Large intestine (tissue), 12 donors: Measurements from ENCODE around the gene DNA2. TPM values are rescaled to one million over a fixed set of nuclear protein-coding genes. Genes with fewer than 3 reads are reported as not detected.
"Not testable (repeated sequence)": the region's sequence is repeated elsewhere in the genome, so short reads cannot be mapped to it uniquely, and the experiment has no call there.

Experiments used
- DNase-seq, 2 donors: peaks; one replicate each; pipeline versions ENCODE4 v3.0.0 to v3.0.0-alpha.2; 2013
- H3K27ac ChIP-seq: one replicate; pipeline ENCODE4 v1.5.1; 2013; ENCODE audit warnings: low read length
- H3K27me3 ChIP-seq: 2 replicates; pipeline ENCODE4 v1.6.1; 2013; ENCODE audit warnings: low read length; ENCODE audit not compliant: control insufficient read depth, insufficient read depth
- H3K36me3 ChIP-seq: 2 replicates; pipeline ENCODE4 v1.6.1; 2013; ENCODE audit warnings: low read length; ENCODE audit not compliant: control insufficient read depth, insufficient read depth
- H3K4me1 ChIP-seq: one replicate; pipeline ENCODE4 v1.6.1; 2013; ENCODE audit warnings: low read length; ENCODE audit not compliant: control insufficient read depth, insufficient read depth
- H3K4me3 ChIP-seq: one replicate; pipeline ENCODE4 v1.5.1; 2013; ENCODE audit warnings: low read length
- H3K9me3 ChIP-seq: one replicate; pipeline ENCODE4 v1.6.1; 2013; ENCODE audit warnings: mild to moderate bottlenecking, low read depth, low read length, moderate library complexity; ENCODE audit not compliant: control insufficient read depth
- WGBS: methylation state at CpG from one replicate; pipeline ENCODE4 v1.1.5; 2013; ENCODE audit warnings: low lambda C conversion rate; ENCODE audit not compliant: insufficient coverage; 5-methylcytosine and 5-hydroxymethylcytosine counted together
- long read RNA-seq, 11 donors: transcript quantifications; one replicate each; lab custom pipeline, GENCODE V29; 2026
- polyA plus RNA-seq: library from polyadenylated mRNA; unstranded; fragments of 120-200 nt; gene quantifications from one replicate; pipeline ENCODE4 v1.2.1, GENCODE V29; 2013

DNA2 gene, protein sequence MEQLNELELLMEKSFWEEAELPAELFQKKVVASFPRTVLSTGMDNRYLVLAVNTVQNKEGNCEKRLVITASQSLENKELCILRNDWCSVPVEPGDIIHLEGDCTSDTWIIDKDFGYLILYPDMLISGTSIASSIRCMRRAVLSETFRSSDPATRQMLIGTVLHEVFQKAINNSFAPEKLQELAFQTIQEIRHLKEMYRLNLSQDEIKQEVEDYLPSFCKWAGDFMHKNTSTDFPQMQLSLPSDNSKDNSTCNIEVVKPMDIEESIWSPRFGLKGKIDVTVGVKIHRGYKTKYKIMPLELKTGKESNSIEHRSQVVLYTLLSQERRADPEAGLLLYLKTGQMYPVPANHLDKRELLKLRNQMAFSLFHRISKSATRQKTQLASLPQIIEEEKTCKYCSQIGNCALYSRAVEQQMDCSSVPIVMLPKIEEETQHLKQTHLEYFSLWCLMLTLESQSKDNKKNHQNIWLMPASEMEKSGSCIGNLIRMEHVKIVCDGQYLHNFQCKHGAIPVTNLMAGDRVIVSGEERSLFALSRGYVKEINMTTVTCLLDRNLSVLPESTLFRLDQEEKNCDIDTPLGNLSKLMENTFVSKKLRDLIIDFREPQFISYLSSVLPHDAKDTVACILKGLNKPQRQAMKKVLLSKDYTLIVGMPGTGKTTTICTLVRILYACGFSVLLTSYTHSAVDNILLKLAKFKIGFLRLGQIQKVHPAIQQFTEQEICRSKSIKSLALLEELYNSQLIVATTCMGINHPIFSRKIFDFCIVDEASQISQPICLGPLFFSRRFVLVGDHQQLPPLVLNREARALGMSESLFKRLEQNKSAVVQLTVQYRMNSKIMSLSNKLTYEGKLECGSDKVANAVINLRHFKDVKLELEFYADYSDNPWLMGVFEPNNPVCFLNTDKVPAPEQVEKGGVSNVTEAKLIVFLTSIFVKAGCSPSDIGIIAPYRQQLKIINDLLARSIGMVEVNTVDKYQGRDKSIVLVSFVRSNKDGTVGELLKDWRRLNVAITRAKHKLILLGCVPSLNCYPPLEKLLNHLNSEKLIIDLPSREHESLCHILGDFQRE
- polyA plus RNA-seq = 7.9 TPM
- long read RNA-seq, donor 1 = 0 reads
- long read RNA-seq, donor 2 = 0 reads
- long read RNA-seq, donor 3 = 0 reads
- long read RNA-seq, donor 4 = 0 reads
- long read RNA-seq, donor 5 = 0 reads
- long read RNA-seq, donor 6 = 0 reads
- long read RNA-seq, donor 7 = 0 reads
- long read RNA-seq, donor 8, full-length matches to known transcripts = 1 of 1 reads
- long read RNA-seq, donor 8, partial matches to known transcripts = 0 of 1 reads
- long read RNA-seq, donor 8, other reads (novel, unspliced or antisense) = 0 of 1 reads
- long read RNA-seq, donor 9 = 0 reads
- long read RNA-seq, donor 10 = 0 reads
- long read RNA-seq, donor 11, full-length matches to known transcripts = 1 of 1 reads
- long read RNA-seq, donor 11, partial matches to known transcripts = 0 of 1 reads
- long read RNA-seq, donor 11, other reads (novel, unspliced or antisense) = 0 of 1 reads

DNA sequence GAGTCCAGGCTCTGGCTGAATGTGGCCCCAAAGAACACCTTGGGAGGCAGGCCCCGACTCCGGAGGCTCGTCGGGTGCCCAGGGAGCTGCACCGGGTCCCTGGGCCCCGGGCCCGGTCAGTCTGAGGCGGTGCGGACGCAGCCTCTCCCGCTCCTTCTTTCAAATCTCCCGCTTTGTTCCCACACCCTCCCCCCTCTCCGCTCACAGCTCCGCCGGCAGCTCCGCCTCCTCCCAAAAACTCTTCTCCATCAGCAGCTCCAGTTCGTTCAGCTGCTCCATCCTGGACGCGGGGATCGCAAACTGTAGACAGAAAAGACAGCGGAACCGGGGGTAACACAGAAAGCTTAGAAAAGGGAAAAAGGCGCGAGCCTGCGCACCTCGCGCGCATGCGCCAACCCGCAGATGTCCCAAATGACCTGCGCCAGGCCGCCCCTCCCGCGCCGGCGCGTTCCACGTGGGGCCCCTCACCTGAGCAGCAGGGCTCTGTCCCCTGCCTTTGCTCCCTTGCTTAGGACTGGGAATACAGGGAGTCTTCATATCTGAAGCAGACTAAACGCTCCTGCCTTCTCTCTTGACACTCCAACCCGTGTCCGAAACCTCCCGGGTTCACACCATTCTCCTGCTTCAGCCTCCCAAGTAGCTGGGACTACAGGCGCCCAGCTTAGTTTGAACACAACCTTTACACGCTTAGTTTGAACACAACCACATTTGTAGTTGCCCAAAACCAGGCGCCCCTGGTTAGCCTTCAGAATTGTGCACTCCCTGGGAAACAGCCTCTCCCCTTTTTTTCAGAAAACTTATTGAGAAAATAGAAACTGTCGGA is at the start of gene DNA2:
Gene DNA2, minus strand, starts transcription at position 388 of the 823 bp plus-strand sequence. Its CDS starts 109 bp downstream, at position 279.
- no peaks in the 10 kb centered on the region for H3K9me3 ChIP-seq
- H3K4me3 ChIP-seq = peak within 1 kb of the TSS; percentile 83
- no peaks in the 10 kb centered on the region for H3K27me3 ChIP-seq
- peak within 1 kb of the TSS; percentile 51 for H3K27ac ChIP-seq
- no CpG with 5 or more reads among the region's 46 CpGs for WGBS
- peaks cover 10% of the 10 kb centered on the region for H3K36me3 ChIP-seq
- H3K4me1 ChIP-seq = no peaks in the 10 kb centered on the region
- peak; percentile 71 to 81 for DNase-seq

- not testable (repeated sequence) for H3K36me3 ChIP-seq, DNase-seq, H3K4me3 ChIP-seq, H3K27me3 ChIP-seq, H3K27ac ChIP-seq, H3K9me3 ChIP-seq
- 98% methylated on average over 6 of the region's 11 CpGs for WGBS
- peaks cover 11% of the 10 kb centered on the region for H3K4me1 ChIP-seq
Observed at GRCh38 chr10:68518609-68519008, 46.8 kb upstream of the DNA2 start.

GRCh38 chr10:68517188-68517587 is 45.4 kb upstream of the DNA2 start:
- no peaks in the 10 kb centered on the region for H3K27me3 ChIP-seq
- H3K27ac ChIP-seq = peak overlapping the region; percentile 69
- H3K4me1 ChIP-seq = peaks cover 11% of the 10 kb centered on the region
- peaks cover 7% of the 10 kb centered on the region for H3K36me3 ChIP-seq
- H3K4me3 ChIP-seq = no peak overlapping the region
- peak; percentile 65 to 79 for DNase-seq
- H3K9me3 ChIP-seq = no peaks in the 10 kb centered on the region
- 33% methylated on average over 1 of the region's 5 CpGs for WGBS

DNA sequence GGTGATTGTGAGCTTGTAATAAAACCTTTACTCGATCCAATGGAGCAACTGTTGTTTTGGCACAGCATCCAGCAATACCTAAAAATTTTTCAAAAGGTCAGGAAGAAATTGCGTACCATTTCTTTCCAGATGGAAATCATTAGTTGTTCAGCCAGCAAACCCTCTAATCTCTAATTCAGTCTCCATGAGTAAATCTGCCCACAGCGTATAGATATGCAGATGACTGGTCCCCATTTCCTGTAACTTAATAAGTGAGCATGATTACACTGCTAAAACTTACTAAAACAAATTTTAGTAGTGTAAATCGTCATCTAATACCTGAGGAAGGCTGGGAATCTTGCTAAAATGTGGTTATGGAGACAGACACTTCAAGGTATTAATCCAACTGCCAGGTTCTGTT is 45.0 kb upstream of the DNA2 start:
- no peak for DNase-seq
- peaks cover 9% of the 10 kb centered on the region for H3K36me3 ChIP-seq
- WGBS = 40% methylated on average over 2 of the region's 4 CpGs
- H3K4me1 ChIP-seq = peaks cover 11% of the 10 kb centered on the region
- H3K27ac ChIP-seq = peak overlapping the region; percentile 69
- H3K27me3 ChIP-seq = no peaks in the 10 kb centered on the region
- H3K4me3 ChIP-seq = no peak overlapping the region
- no peaks in the 10 kb centered on the region for H3K9me3 ChIP-seq

GRCh38 chr10:68516216-68516615 is 44.4 kb upstream of the DNA2 start:
- not testable (repeated sequence) for H3K4me3 ChIP-seq, DNase-seq, H3K9me3 ChIP-seq, H3K27me3 ChIP-seq, H3K36me3 ChIP-seq, H3K27ac ChIP-seq
- peaks cover 11% of the 10 kb centered on the region for H3K4me1 ChIP-seq
- no CpG with 5 or more reads among the region's 2 CpGs for WGBS

- no peak for DNase-seq
- Histone ChIP-seq H3K4me1 (peaks cover 5% of the 10 kb centered on the region), H3K9me3 (no peaks in the 10 kb centered on the region), H3K27me3 (no peaks in the 10 kb centered on the region), H3K4me3 (no peak overlapping the region), H3K27ac (no peak overlapping the region), H3K36me3 (peaks cover 10% of the 10 kb centered on the region)
- WGBS = 100% methylated on average over 1 of the region's 6 CpGs
Observed at GRCh38 chr10:68508090-68508489, 36.3 kb upstream of the DNA2 start.

DNA sequence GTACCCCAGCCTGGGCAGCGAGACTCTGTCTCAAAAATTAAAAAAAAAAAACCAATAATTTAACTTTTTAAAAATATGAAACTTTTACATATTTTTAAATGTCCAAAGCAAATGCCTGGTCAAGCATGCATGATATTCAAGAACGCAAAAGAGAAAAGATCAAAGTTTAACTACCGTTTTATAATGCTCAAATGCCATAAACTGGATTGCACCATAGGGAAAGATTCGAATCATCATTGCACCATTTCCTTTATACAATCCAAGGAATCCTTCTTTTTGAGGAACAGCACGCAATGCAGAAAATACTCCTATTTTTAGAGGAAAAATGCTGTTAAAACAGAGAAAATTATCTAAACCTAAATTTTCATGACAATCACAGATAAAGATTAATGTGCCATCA is 34.6 kb upstream of the DNA2 start:
- 44% methylated on average over 1 of the region's 5 CpGs for WGBS
- no peaks in the 10 kb centered on the region for H3K27me3 ChIP-seq
- peaks cover 15% of the 10 kb centered on the region for H3K36me3 ChIP-seq
- peak; percentile 44 to 78 for DNase-seq
- no peak overlapping the region for H3K4me3 ChIP-seq
- H3K4me1 ChIP-seq = peaks cover 5% of the 10 kb centered on the region
- H3K27ac ChIP-seq = peak overlapping the region; percentile 47
- H3K9me3 ChIP-seq = no peaks in the 10 kb centered on the region

DNA sequence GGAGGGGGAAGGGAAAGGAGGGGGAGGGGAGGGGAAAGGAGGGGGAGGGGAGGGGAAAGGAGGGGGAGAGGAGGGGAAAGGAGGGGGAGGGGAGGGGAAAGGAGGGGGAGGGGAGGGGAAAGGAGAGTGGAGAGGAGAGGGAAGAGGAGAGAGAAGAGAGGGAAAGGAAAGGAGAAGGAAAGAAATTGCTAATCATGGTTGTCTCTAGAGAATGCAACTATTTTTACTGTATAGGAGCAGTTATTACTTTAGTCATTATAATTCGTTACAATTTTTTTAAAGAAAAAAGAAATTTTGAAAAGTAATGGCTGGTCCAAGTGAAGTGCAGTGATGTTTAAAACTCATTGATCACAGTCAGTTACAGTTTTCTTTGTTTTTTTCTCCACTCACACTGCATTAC is 31.1 kb upstream of the DNA2 start:
- WGBS = 100% methylated on average over 1 of the region's 1 CpG
- Histone ChIP-seq H3K36me3 (peaks cover 41% of the 10 kb centered on the region), H3K27ac (no peak overlapping the region), H3K4me1 (peaks cover 5% of the 10 kb centered on the region), H3K4me3 (no peak overlapping the region), H3K9me3 (no peaks in the 10 kb centered on the region), H3K27me3 (no peaks in the 10 kb centered on the region)
- DNase-seq = no peak

GRCh38 chr10:68501691-68502090 is 29.9 kb upstream of the DNA2 start:
- no peaks in the 10 kb centered on the region for H3K27me3 ChIP-seq
- peaks cover 5% of the 10 kb centered on the region for H3K4me1 ChIP-seq
- no peak overlapping the region for H3K27ac ChIP-seq
- no CpG with 5 or more reads among the region's 7 CpGs for WGBS
- peaks cover 49% of the 10 kb centered on the region for H3K36me3 ChIP-seq
- no peak for DNase-seq
- no peaks in the 10 kb centered on the region for H3K9me3 ChIP-seq
- H3K4me3 ChIP-seq = no peak overlapping the region
